GM23338 (cell line): ENCODE results near the gene LETMD1. TPM values are rescaled to one million over a fixed set of nuclear protein-coding genes. Genes with fewer than 3 reads are reported as not detected.

Experiments used
- ATAC-seq: fragments of 200-7000 bp; cut with Tn5 transposase; 3 replicates; pipeline ENCODE4 v1.9.1; 2020
- DNase-seq: peaks from one replicate; pipeline ENCODE4 v3.0.0-alpha.2; 2015; ENCODE audit warnings: low spot score
- H2AFZ ChIP-seq: fragments of 200-600 bp; sonication (generic); 2 replicates; pipeline ENCODE4 v1.8.0; 2016; ENCODE audit warnings: antibody characterized with exemption, mild to moderate bottlenecking, moderate library complexity
- H3F3A ChIP-seq: fragments of 200-600 bp; sonication (generic); replicated peaks from 2 replicates; pipeline ENCODE4 v1.8.0; 2017; ENCODE audit warnings: antibody characterized with exemption, mixed run types, low read depth
- H3K27ac ChIP-seq: fragments of 200-600 bp; sonication (generic); 2 replicates; pipeline ENCODE4 v1.6.1; 2016; ENCODE audit warnings: low read depth
- H3K27me3 ChIP-seq: fragments of 200-600 bp; sonication (generic); 2 replicates; pipeline ENCODE4 v1.8.0; 2016; ENCODE audit warnings: mild to moderate bottlenecking, mixed run types, moderate library complexity; ENCODE audit not compliant: insufficient read depth
- H3K36me3 ChIP-seq: fragments of 200-600 bp; sonication (generic); 2 replicates; pipeline ENCODE4 v1.8.0; 2016; ENCODE audit warnings: mild to moderate bottlenecking; ENCODE audit not compliant: insufficient read depth
- H3K4me1 ChIP-seq: fragments of 200-600 bp; sonication (generic); 2 replicates; pipeline ENCODE4 v1.8.0; 2016; ENCODE audit warnings: mild to moderate bottlenecking, moderate library complexity; ENCODE audit not compliant: insufficient read depth
- H3K4me2 ChIP-seq: fragments of 200-600 bp; sonication (generic); 2 replicates; pipeline ENCODE4 v1.7.1; 2017; ENCODE audit warnings: mixed run types
- H3K4me3 ChIP-seq: fragments of 200-600 bp; sonication (generic); 2 replicates; pipeline ENCODE4 v1.6.1; 2016; ENCODE audit warnings: mixed run types
- H3K79me2 ChIP-seq: fragments of 200-600 bp; sonication (generic); replicated peaks from 2 replicates; pipeline ENCODE4 v1.8.0; 2017; ENCODE audit warnings: mild to moderate bottlenecking; ENCODE audit not compliant: insufficient read depth
- H3K9me2 ChIP-seq: fragments of 200-600 bp; sonication (generic); 2 replicates; pipeline ENCODE4 v1.8.0; 2017; ENCODE audit not compliant: insufficient read depth
- H4K20me1 ChIP-seq: fragments of 200-600 bp; sonication (generic); replicated peaks from 2 replicates; pipeline ENCODE4 v1.8.0; 2017; ENCODE audit warnings: mild to moderate bottlenecking; ENCODE audit not compliant: insufficient read depth
- H3K27ac Mint-ChIP-seq: 2 replicates; pipeline ENCODE4 v1.8.0; 2020; ENCODE audit warnings: inconsistent platforms, mild to moderate bottlenecking, moderate library complexity, mixed read lengths
- H3K27me3 Mint-ChIP-seq: 3 replicates; pipeline ENCODE4 v1.8.0; 2022; ENCODE audit warnings: low read depth, mild to moderate bottlenecking, moderate library complexity, mixed read lengths, inconsistent platforms; ENCODE audit not compliant: insufficient read depth, poor library complexity
- H3K36me3 Mint-ChIP-seq: 3 replicates; pipeline ENCODE4 v1.8.0; 2021; ENCODE audit warnings: low read depth, mild to moderate bottlenecking, inconsistent platforms, moderate library complexity, mixed read lengths
- H3K4me1 Mint-ChIP-seq: 3 replicates; pipeline ENCODE4 v1.8.0; 2020; ENCODE audit warnings: mild to moderate bottlenecking, inconsistent platforms, mixed read lengths
- H3K4me3 Mint-ChIP-seq: 3 replicates; pipeline ENCODE4 v1.8.0; 2021; ENCODE audit warnings: moderate library complexity, mild to moderate bottlenecking, inconsistent platforms, mixed read lengths
- H3K9me3 Mint-ChIP-seq: 3 replicates; pipeline ENCODE4 v1.8.0; 2020; ENCODE audit warnings: moderate library complexity, mild to moderate bottlenecking, inconsistent platforms, mixed read lengths
- CREB1 ChIP-seq: fragments of 250-450 bp; sonication (Bioruptor Pico); IDR thresholded peaks from 2 replicates; pipeline ENCODE4 v1.5.0; 2020; ENCODE audit warnings: low read depth, mild to moderate bottlenecking, moderate library complexity
- ETS1 ChIP-seq: IDR thresholded peaks from 2 replicates; pipeline ENCODE4 v1.6.1; 2016; ENCODE audit warnings: antibody characterized with exemption
- POLR2AphosphoS5 ChIP-seq: IDR thresholded peaks from 2 replicates; pipeline ENCODE4 v1.6.1; 2016; ENCODE audit warnings: antibody characterized with exemption, low read depth
- ZNF114 ChIP-seq: fragments of 250-450 bp; sonication (Bioruptor Pico); IDR thresholded peaks from 2 replicates; pipeline ENCODE4 v1.5.0; 2020; ENCODE audit warnings: mild to moderate bottlenecking, moderate library complexity
- polyA plus RNA-seq: library from polyadenylated mRNA; unstranded; fragments of >200 nt; fragmentation: Nextera tagmentation; extraction: Ambion mirVana; gene quantifications from 2 replicates; pipeline ENCODE4 v1.2.1, GENCODE V29; 2016
- total RNA-seq: library from RNA; depleted of rRNA; stranded (reverse); fragments of >200 nt; shearing (Covaris generic); gene quantifications from 2 replicates; pipeline ENCODE4 v1.2.3, GENCODE V29; 2014
- TF ChIP-seq, protein P1 (sequence below), 2 experiments: fragments of 200-600 bp in 1 of 2; sonication (generic) in 1 of 2; conservative IDR thresholded peaks; 2 replicates each; pipeline versions ENCODE4 v1.5.1 to v1.6.1; 2016 to 2017; ENCODE audit warnings: antibody characterized with exemption in 2 of 2, low read depth in 2 of 2, mild to moderate bottlenecking in 2 of 2, moderate library complexity in 1 of 2

The LETMD1 gene
- total and polyA plus RNA-seq, 2 experiments from 2014 or later: 15.7 to 29.9 TPM

DNA sequence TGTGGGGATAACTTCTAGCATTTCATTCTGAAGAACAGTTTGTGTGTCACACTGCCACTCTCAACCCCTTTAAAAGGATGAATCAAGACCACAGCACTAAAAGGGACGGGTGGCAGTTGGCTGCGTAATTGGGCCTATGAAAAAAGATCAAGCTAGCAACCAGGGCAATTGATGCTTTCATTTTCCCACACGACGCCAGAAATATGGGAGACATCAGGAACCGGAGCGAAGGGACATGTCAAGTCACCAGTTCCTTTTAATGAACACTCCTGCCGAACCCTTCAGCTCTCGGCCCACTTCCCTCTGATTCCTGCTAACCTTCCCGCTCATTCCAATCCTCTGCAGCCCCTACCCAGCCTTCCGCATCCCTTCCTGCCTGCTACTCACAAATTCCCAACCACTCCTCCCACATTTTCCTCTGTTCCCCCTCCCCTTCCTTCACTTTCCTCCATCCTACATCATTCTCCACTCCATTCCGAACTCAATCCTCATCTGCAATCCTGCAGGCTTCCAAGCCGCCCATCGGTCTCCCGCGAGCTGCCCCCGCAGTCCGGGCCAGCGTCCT lies 34.5 kb downstream of the LETMD1 start (continued):
- TF ChIP-seq ETS1: no peak
- TF ChIP-seq, protein P1, sequence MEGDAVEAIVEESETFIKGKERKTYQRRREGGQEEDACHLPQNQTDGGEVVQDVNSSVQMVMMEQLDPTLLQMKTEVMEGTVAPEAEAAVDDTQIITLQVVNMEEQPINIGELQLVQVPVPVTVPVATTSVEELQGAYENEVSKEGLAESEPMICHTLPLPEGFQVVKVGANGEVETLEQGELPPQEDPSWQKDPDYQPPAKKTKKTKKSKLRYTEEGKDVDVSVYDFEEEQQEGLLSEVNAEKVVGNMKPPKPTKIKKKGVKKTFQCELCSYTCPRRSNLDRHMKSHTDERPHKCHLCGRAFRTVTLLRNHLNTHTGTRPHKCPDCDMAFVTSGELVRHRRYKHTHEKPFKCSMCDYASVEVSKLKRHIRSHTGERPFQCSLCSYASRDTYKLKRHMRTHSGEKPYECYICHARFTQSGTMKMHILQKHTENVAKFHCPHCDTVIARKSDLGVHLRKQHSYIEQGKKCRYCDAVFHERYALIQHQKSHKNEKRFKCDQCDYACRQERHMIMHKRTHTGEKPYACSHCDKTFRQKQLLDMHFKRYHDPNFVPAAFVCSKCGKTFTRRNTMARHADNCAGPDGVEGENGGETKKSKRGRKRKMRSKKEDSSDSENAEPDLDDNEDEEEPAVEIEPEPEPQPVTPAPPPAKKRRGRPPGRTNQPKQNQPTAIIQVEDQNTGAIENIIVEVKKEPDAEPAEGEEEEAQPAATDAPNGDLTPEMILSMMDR (conservative IDR thresholded peaks at IDR 0.05; ENCODE audit: low read depth in 2 of 2): no peak

DNA sequence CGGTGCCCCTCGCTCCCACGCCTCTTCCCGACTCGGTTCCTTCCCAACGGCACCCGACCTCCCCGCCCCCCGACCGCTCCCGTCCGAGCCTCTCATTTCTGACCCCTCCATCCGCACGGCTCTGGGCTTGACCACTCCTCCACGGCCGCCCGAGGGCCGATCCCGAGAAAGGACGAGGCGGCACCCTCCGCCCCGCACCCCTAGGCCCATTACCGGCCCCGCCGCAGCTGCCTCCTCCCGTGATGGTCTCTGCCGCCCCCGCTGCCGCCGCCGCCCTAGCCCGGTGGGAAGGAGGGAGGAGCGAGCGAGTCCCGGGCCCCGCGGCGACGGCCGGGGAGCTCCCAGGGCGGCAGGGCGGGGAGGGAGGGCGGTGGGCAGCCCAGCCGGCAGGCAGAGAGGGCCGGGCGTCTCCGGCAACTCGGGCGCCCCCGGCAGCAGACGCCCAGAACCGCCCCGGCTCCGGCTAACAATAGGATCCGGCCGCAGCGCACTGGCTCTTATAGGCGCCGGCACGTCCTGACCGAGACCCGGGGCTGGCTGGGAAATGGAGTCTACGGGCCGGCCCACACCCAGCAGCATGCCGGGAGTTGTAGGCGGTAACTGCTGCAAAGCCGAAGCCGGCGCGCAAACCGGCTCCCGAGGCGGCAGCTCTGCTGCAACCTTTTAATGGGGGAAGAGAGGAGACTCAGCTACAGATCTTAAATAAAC lies 35.2 kb downstream of the LETMD1 start, which contains the start of gene CSRNP2:
TSS of gene CSRNP2 (minus strand) at position 471 of the 708 bp plus-strand sequence. CDS start 7,035 bp downstream, outside the sequence.
- ATAC-seq (peak; percentile 96), DNase-seq (peak; percentile 97)
- Histone ChIP-seq H3K27me3 (no peaks in the 10 kb centered on the region), H3F3A (peaks cover 5% of the 10 kb centered on the region; the same call in 1 of the 2 replicates), H3K4me1 (peaks cover 12% of the 10 kb centered on the region), H3K36me3 (no peaks in the 10 kb centered on the region), H4K20me1 (peaks cover 22% of the 10 kb centered on the region), H3K27ac (peak within 1 kb of the TSS; percentile 97), H2AFZ (peak within 1 kb of the TSS; percentile 91), H3K9me2 (no peaks in the 10 kb centered on the region), H3K79me2 (peaks cover 41% of the 10 kb centered on the region), H3K4me2 (peak within 1 kb of the TSS; percentile 84), H3K4me3 (peak within 1 kb of the TSS; percentile 97)
- peak; percentile 98 for TF ChIP-seq POLR2AphosphoS5
- TF ChIP-seq ETS1: peak; percentile 93
- TF ChIP-seq ZNF114: no peak
- Mint-ChIP-seq H3K27ac (peak within 1 kb of the TSS; percentile 91), H3K4me1 (peaks cover 13% of the 10 kb centered on the region), H3K27me3 (peaks cover 6% of the 10 kb centered on the region), H3K9me3 (no peaks in the 10 kb centered on the region), H3K4me3 (peak within 1 kb of the TSS; percentile 92), H3K36me3 (peaks cover 14% of the 10 kb centered on the region)

DNA sequence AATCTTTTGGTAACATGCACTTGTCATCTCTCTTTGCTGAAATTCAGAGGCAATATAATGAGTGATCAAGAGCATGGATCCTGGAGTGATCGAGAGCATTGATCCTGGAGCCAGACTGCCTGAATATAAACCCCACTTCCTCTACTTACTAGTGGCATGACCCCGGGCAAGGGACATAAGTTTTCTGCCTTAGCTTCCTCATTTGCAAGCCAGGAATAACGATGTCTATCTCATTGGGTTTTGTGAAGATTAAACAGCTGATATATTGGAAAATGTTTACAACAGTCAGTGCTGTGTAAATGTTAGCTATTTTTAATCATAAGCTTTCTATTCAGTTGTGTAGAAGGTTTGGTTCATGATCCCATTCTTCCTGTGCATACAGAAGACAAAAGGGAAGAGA lies 37.6 kb downstream of the LETMD1 start:
- H3K4me3 Mint-ChIP-seq: no peak overlapping the region
- Histone ChIP-seq H3K4me1 (peaks cover 12% of the 10 kb centered on the region), H2AFZ (no peak overlapping the region), H3K79me2 (peaks cover 18% of the 10 kb centered on the region), H3K27ac (no peak overlapping the region), H3K4me3 (no peak overlapping the region), H3K4me2 (no peak overlapping the region), H3F3A (peaks cover 5% of the 10 kb centered on the region; the same call in 1 of the 2 replicates), H3K9me2 (no peaks in the 10 kb centered on the region), H4K20me1 (peaks cover 12% of the 10 kb centered on the region), H3K27me3 (no peaks in the 10 kb centered on the region), H3K36me3 (no peaks in the 10 kb centered on the region)
- DNase-seq (no peak), ATAC-seq (no peak)
- no peaks in the 10 kb centered on the region for H3K9me3 Mint-ChIP-seq
- H3K36me3 Mint-ChIP-seq: peaks cover under 1% of the 10 kb centered on the region; the same call in 2 of the 3 replicates
- H3K4me1 Mint-ChIP-seq: peaks cover 13% of the 10 kb centered on the region
- no peak overlapping the region for H3K27ac Mint-ChIP-seq
- H3K27me3 Mint-ChIP-seq: peaks cover 11% of the 10 kb centered on the region
- TF ChIP-seq CREB1 (CRISPR knock-in tag): no peak
- TF ChIP-seq ETS1: no peak
